Fibroblast of lung (primary cell): ENCODE measurements around the gene OCA2. TPM values are rescaled to one million over a fixed set of nuclear protein-coding genes. Genes with fewer than 3 reads are reported as not detected.

ENCODE experiments used
- DNase-seq, 2 donors: peaks; one replicate each; pipeline versions ENCODE4 v3.0.0 to v3.0.0-alpha.2; 2010; ENCODE audit warnings: low read depth in 2 of 2
- H2AFZ ChIP-seq: 2 replicates; pipeline ENCODE4 v1.5.1; 2012; ENCODE audit warnings: low read length, control low read depth, inconsistent platforms
- H3K27ac ChIP-seq: 2 replicates; pipeline ENCODE4 v1.5.1; 2011; ENCODE audit warnings: low read length, control low read depth; ENCODE audit not compliant: insufficient read depth
- H3K27me3 ChIP-seq: 2 replicates; pipeline ENCODE4 v1.5.1; 2011; ENCODE audit warnings: mild to moderate bottlenecking, low read length; ENCODE audit not compliant: control insufficient read depth, insufficient read depth
- H3K36me3 ChIP-seq: 2 replicates; pipeline ENCODE4 v1.5.1; 2011; ENCODE audit warnings: low read length; ENCODE audit not compliant: control insufficient read depth, insufficient read depth
- H3K4me1 ChIP-seq: 2 replicates; pipeline ENCODE4 v1.5.1; 2011; ENCODE audit warnings: low read length; ENCODE audit not compliant: control insufficient read depth, insufficient read depth; ENCODE audit errors: extremely low read depth
- H3K4me2 ChIP-seq: 2 replicates; pipeline ENCODE4 v1.5.1; 2011; ENCODE audit warnings: low read length, control low read depth; ENCODE audit not compliant: insufficient read depth; ENCODE audit errors: extremely low read depth
- H3K4me3 ChIP-seq, 4 experiments: fragments of 200-600 bp in 1 of 4; sonication (generic) in 1 of 4; replicated peaks in 1 of 4; 2 replicates each; pipeline ENCODE4 v1.5.1; 2011 to 2016; ENCODE audit warnings: low read length in 4 of 4, low read depth in 3 of 4, mild to moderate bottlenecking in 3 of 4, control low read depth in 2 of 4, inconsistent platforms in 1 of 4, mixed read lengths in 1 of 4; ENCODE audit not compliant: insufficient read depth in 1 of 4; ENCODE audit errors: control extremely low read depth in 1 of 4
- H3K79me2 ChIP-seq: 2 replicates; pipeline ENCODE4 v1.5.1; 2012; ENCODE audit warnings: mild to moderate bottlenecking, low read length, inconsistent platforms; ENCODE audit not compliant: control insufficient read depth, insufficient read depth
- H3K9ac ChIP-seq: 2 replicates; pipeline ENCODE4 v1.5.1; 2011; ENCODE audit warnings: mild to moderate bottlenecking, low read length, control low read depth; ENCODE audit not compliant: insufficient read depth
- H3K9me3 ChIP-seq: 2 replicates; pipeline ENCODE4 v1.5.1; 2012; ENCODE audit warnings: low read depth, low read length; ENCODE audit not compliant: control insufficient read depth, insufficient read depth
- H4K20me1 ChIP-seq: 2 replicates; pipeline ENCODE4 v1.5.1; 2011; ENCODE audit warnings: low read length; ENCODE audit not compliant: control insufficient read depth, insufficient read depth; ENCODE audit errors: extremely low read depth
- EZH2 ChIP-seq: IDR thresholded peaks from 2 replicates; pipeline ENCODE4 v1.5.1; 2012; ENCODE audit warnings: low read length, control low read depth, mild to moderate bottlenecking; ENCODE audit errors: missing control alignments
- polyA plus RNA-seq, 2 donors: library from polyadenylated mRNA; depleted of rRNA in 1 of 2; stranded (reverse) in 1 of 2; unstranded in 1 of 2; fragments of >200 nt; gene quantifications; 2 replicates each; pipeline ENCODE4 v1.2.1, GENCODE V29; 2011 to 2012; ENCODE audit warnings: missing spikeins in 1 of 2
- total RNA-seq: library from RNA; depleted of rRNA; stranded (reverse); fragments of >200 nt; gene quantifications from 2 replicates; pipeline ENCODE4 v1.2.1, GENCODE V29; 2014
- TF ChIP-seq, protein P1 (sequence below), 2 donors: IDR thresholded peaks in 1 of 2; conservative IDR thresholded peaks in 1 of 2; 1 replicate in 1 of 2; 2 replicates in 1 of 2; pipeline ENCODE4 v1.5.1; 2011 to 2012; ENCODE audit warnings: low read length in 2 of 2, control low read depth in 1 of 2, inconsistent platforms in 1 of 2, low read depth in 1 of 2, mild to moderate bottlenecking in 1 of 2

Gene OCA2
- total and polyA plus RNA-seq, 2 donors (not counting 1 experiment from before 2014, with no cell fraction given): not detected

- no peak overlapping the region for H2AFZ ChIP-seq
- H3K9ac ChIP-seq: no peak overlapping the region
- H3K36me3 ChIP-seq: no peaks in the 10 kb centered on the region
- no peaks in the 10 kb centered on the region for H3K79me2 ChIP-seq
- no peaks in the 10 kb centered on the region for H3K27me3 ChIP-seq
- TF ChIP-seq, protein P1, sequence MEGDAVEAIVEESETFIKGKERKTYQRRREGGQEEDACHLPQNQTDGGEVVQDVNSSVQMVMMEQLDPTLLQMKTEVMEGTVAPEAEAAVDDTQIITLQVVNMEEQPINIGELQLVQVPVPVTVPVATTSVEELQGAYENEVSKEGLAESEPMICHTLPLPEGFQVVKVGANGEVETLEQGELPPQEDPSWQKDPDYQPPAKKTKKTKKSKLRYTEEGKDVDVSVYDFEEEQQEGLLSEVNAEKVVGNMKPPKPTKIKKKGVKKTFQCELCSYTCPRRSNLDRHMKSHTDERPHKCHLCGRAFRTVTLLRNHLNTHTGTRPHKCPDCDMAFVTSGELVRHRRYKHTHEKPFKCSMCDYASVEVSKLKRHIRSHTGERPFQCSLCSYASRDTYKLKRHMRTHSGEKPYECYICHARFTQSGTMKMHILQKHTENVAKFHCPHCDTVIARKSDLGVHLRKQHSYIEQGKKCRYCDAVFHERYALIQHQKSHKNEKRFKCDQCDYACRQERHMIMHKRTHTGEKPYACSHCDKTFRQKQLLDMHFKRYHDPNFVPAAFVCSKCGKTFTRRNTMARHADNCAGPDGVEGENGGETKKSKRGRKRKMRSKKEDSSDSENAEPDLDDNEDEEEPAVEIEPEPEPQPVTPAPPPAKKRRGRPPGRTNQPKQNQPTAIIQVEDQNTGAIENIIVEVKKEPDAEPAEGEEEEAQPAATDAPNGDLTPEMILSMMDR (conservative IDR thresholded peaks at IDR 0.05 in 1 of 2, IDR thresholded peaks at IDR 0.05 in 1 of 2; ENCODE audit: low read depth in 1 of 2, low read length in 2 of 2): no peak
- DNase-seq: peak in 1 of 2 donors; percentile 54
- H3K9me3 ChIP-seq: no peaks in the 10 kb centered on the region
- no peaks in the 10 kb centered on the region for H4K20me1 ChIP-seq
- no peak overlapping the region for H3K4me2 ChIP-seq
- H3K27ac ChIP-seq: no peak overlapping the region
- H3K4me3 ChIP-seq: no peak overlapping the region
- H3K4me1 ChIP-seq: no peaks in the 10 kb centered on the region
Measured at GRCh38 chr15:27731776-27732175, 367.3 kb downstream of the OCA2 start.

DNA sequence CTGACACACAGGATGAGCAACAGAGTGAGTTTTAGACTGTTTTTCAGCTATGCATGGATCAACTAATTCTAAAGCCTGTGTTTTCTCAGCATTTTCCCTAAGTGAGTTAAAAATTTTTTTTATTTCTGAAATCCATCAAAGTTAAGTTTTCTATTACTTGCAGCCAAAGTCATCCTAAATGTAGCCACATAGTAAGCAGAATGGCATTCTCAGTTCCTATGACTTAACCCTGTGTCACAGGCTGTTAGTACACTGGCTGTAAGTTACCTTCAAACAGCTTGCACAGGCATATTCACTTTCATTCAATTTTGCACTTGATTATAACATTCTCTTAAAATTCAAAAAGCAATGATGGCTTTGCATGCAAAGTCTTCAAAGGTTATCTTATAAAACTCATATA is 368.2 kb downstream of the OCA2 start:
- Histone ChIP-seq H3K36me3 (no peaks in the 10 kb centered on the region), H3K27ac (no peak overlapping the region), H4K20me1 (no peaks in the 10 kb centered on the region), H3K4me1 (no peaks in the 10 kb centered on the region), H3K9me3 (no peaks in the 10 kb centered on the region), H3K9ac (no peak overlapping the region), H3K4me2 (no peak overlapping the region), H2AFZ (no peak overlapping the region), H3K79me2 (no peaks in the 10 kb centered on the region), H3K27me3 (no peaks in the 10 kb centered on the region), H3K4me3 (no peak overlapping the region)
- no peak for TF ChIP-seq EZH2
- TF ChIP-seq, protein P1 (conservative IDR thresholded peaks at IDR 0.05 in 1 of 2, IDR thresholded peaks at IDR 0.05 in 1 of 2; ENCODE audit: low read depth in 1 of 2, low read length in 2 of 2): no peak
- DNase-seq: peak; percentile 27 to 85

- Histone ChIP-seq H4K20me1 (no peaks in the 10 kb centered on the region), H3K36me3 (no peaks in the 10 kb centered on the region), H3K4me1 (no peaks in the 10 kb centered on the region), H3K79me2 (no peaks in the 10 kb centered on the region), H3K4me2 (no peak overlapping the region), H3K9me3 (no peaks in the 10 kb centered on the region), H3K4me3 (no peak overlapping the region), H2AFZ (no peak overlapping the region), H3K27me3 (no peaks in the 10 kb centered on the region), H3K9ac (no peak overlapping the region), H3K27ac (no peak overlapping the region)
- no peak for TF ChIP-seq EZH2
- TF ChIP-seq, protein P1 (conservative IDR thresholded peaks at IDR 0.05 in 1 of 2, IDR thresholded peaks at IDR 0.05 in 1 of 2; ENCODE audit: low read depth in 1 of 2, low read length in 2 of 2): no peak
- no peak for DNase-seq
Measured at GRCh38 chr15:27725731-27726130, 373.4 kb downstream of the OCA2 start.
